T47D (cell line): ENCODE measurements around the gene TUFM.

Source experiments
- DNase-seq, 2 experiments: peaks; one replicate each; pipeline versions ENCODE4 v3.0.0 to v3.0.0-alpha.2; 2011 to 2012; ENCODE audit warnings: low read depth in 1 of 2, low spot score in 1 of 2
- JUND ChIP-seq: IDR thresholded peaks from 2 replicates; pipeline ENCODE4 v1.6.1; 2012; ENCODE audit warnings: low read depth
- in situ Hi-C: cut with HindIII; loops from 2 replicates; pipeline ENCODE4 v1.10.0; 2016; ENCODE audit warnings: low sequenced_read_pairs, low pct_unique_long_range_greater_than_20kb

The TUFM gene

DNA sequence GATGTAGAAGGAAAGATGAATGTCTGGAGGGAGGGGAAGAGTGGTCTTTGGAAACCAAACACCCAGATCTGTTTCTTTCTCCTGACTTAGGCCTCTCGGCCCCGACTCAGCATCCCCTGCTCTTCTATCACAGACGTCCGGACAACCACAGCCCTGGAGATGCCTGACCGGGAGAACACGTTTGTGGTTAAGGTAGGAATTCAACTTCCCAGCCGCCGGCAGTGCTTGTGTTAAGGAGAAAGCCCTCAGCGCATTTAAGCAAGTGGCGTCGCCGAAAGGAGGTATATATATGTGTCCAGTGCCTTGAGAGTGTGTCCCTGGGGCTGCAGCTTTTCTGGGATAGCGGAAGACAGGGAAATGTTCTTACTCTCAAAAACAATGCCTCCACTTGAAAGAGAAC lies 21.1 kb upstream of the TUFM start:
- in situ Hi-C loops, result no loop called here
- DNase-seq, result peak in 1 of 2 experiments; percentile 79
- TF ChIP-seq JUND, result no peak

DNA sequence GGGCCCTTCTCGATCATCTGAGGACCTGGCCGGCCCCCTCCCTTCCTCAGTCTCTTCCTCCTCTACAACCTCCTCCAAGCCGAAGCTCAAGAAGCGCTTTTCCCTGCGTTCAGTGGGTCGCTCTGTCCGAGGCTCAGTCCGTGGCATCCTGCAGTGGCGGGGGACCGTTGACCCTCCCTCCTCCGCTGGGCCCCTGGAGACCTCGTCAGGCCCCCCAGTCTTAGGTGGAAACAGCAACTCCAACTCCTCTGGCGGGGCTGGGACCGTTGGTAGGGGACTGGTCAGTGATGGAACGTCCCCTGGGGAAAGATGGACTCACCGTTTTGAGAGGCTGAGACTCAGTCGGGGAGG lies 20.3 kb upstream of the TUFM start:
- TF ChIP-seq JUND, result no peak
- DNase-seq, result no peak
- in situ Hi-C loops, result no loop called here

DNA sequence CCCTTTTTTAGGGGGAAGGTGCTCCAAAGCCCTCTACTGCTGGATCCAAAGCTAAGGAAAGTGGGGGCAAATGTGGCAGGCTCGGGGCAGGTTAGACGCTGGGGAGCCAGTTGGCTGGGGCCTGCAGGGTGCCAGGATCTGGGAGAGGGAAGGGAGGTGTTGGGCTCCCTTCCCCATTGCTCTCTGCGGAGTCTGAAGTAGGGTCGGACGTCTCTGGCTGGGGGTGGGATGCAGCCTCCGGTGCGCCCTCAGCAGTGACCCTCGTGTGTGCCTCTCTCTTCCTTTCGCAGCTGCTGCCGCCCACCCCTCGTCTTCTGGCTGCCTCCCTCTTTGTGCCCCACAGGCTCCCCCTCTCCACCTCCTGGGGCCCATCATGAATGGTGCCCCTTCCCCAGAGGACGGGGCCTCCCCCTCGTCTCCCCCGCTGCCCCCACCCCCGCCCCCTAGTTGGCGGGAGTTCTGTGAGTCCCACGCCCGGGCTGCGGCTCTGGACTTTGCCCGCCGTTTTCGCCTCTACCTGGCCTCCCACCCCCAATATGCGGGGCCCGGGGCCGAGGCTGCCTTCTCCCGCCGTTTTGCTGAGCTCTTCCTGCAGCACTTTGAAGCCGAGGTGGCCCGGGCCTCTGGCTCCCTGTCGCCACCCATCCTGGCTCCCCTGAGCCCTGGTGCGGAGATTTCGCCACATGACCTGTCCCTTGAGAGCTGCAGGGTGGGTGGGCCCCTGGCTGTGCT lies 19.7 kb upstream of the TUFM start:
- DNase-seq, result no peak
- TF ChIP-seq JUND, result no peak
- in situ Hi-C loops, result no loop called here

DNA sequence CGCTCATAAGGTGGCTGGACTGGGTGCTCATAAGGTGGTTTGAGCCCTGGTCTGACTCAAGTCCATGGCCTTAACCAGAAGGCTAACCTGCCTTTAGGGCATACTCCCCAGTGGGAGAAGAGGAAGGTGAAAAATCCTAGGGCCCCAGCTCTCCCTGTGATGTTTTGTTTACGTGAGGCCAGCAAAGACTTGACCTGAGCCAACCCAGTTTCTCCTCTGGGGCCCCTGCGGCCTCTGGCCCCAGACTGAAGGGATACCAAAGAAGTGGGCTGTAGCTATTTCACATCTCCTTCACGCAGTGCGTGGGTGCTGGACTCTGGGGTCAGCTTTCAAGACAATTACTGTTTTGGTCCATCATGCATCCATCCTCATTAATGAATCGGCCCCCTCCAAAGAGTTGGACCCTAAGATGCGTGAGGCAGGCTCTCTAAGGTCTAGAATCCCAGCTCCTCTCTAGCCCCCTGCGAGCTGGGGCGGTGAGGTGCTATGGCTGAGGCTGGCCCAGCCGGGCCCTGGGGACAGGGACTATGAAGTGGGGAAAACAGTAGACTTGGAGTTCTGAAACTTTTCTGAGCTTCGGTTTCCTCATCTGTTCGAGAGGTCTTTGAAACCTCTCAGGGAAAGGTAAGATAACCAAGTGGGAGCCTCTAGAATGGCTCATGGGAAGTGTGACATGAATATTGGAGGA lies 19.0 kb upstream of the TUFM start:
- no peak for DNase-seq
- in situ Hi-C loops, result no loop called here
- TF ChIP-seq JUND, result no peak

DNA sequence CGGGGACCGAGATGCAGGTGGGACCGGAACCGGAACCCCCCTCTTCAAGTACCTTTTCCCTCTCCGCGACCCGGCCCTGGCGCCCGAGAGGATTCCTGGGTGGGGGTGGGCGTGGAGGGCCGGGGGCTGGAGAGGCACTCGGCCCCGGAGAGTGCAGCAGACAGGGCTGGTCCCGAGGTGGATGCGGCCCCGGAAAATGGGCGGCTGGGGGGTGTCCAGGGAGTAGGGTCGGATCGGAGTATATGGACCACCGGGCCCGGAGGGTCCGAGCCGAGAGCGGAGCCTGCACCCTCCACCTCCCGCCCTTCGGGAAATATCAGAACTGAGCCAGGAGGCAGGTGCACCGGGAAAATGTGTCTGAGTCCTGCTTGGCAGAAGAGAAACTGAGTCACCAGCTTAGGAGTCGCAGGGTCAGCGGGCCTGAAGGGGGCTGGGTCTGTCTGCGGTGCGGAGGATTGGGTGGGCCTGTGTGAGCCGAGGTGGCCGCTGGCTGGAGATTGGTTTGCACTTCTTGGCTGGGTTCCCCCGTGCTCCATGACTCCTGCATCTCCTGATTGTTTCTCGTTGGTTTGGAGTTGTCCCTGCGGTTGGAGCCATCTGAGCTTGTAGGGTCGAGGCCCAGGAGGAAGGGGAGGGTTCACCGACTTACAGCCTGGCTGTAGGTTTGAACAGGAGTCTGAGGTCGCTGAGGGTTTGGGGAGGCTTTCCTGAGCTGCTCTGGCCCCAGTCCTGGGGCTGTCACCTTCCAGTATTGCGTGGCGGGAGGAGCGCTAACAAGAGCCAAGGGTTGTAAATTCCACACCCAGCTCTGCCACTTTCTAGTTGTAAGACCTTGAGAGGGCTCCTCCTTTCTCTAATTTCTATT lies 18.0 kb upstream of the TUFM start:
- TF ChIP-seq JUND, result no peak
- no peak for DNase-seq
- in situ Hi-C loops, result no loop called here

DNA sequence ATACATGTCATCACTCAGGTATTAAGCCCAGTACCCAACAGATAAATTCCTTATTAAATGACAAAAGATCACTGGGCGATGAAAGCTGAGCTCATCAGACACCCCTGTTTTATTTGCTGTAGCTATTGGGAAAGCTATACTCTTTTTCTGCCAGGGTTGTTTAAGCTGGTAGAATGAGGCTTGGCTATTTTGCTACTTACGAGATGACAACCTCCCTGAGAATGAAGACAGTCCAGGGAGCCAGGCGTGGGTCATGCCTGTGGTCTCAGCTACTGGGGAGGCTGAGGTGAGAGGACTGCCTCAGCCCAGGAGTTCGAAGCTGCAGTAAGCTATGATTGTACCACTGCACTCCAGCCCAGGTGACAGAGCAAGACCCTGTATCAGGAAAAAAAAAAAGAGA lies 13.2 kb upstream of the TUFM start:
- no peak for TF ChIP-seq JUND
- in situ Hi-C loops, result no loop called here
- DNase-seq, result no peak

DNA sequence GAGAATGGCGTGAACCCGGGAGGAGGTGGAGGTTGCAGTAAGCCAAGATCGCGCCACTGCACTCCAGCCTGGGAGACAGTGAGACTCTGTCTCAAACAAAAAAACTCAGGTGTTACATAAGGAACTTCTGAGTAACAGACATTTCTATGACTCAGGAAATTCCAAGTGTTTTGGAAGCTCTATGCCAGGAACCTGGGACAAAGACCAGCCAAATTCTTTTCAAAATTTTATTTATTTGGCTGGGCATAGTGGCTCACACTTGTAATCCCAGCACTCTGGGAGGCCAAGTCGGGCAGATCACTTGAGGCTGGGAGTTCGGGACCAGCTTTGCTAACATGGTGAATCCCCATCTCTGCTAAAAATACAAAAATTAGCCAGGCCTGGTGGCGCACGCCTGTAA lies 12.3 kb upstream of the TUFM start:
- no peak for TF ChIP-seq JUND
- in situ Hi-C loops, result no loop called here
- no peak for DNase-seq

DNA sequence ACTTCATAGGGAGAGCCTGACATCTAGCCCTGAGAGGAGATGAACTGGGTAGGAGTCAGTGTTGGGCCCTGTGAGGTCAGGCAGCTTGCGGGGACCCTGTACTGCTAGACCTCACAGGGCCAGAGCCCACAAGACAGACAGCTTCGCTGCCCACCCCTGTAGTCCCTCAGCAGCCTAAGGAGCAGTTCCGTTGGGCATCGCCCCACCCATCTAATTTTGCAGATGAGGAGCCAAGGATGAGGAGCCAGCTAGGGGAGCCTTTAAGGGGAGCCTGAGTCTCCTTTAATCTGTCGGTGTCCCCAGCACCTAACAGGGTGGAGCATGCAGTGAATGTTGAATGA lies 755 bp upstream of the TUFM start:
- in situ Hi-C loops, result no loop called here
- DNase-seq, result no peak
- no peak for TF ChIP-seq JUND

DNA sequence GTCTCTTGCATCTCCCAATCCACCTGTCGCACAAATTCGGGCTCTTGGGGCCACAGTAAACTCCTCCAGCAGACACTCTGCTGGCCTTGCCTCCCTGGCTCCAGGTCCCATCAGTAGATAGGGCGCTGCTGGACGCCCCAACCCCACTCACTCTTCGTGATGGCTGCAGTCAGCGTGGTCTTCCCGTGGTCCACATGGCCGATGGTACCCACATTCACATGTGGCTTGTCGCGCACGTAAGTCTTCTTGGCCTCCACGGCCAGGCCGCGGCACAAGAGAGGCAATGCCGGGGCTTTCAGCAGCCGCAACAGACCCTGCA lies 428 bp downstream of the TUFM start:
- in situ Hi-C loops, result no loop called here
- no peak for TF ChIP-seq JUND
- DNase-seq, result no peak

DNA sequence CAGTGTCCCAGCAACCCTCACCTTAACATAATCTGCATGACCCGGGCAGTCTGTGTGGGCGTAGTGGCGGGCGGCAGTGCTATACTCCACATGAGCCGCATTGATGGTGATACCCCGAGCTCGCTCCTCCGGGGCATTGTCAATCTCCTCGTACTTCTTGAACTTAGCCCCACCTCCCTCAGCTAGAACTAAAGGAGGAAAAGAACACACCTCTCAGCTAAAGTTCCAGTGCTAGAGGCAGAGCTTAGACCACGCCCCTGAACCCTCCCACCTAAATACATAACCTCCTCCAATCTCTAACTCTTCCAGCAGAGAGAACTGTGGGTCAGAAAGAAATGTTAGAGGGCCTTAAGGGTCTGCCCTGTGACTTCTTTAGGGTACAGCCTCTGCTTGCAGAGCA lies 855 bp downstream of the TUFM start:
- TF ChIP-seq JUND, result no peak
- in situ Hi-C loops, result no loop called here
- peak; percentile 77 to 87 for DNase-seq

DNA sequence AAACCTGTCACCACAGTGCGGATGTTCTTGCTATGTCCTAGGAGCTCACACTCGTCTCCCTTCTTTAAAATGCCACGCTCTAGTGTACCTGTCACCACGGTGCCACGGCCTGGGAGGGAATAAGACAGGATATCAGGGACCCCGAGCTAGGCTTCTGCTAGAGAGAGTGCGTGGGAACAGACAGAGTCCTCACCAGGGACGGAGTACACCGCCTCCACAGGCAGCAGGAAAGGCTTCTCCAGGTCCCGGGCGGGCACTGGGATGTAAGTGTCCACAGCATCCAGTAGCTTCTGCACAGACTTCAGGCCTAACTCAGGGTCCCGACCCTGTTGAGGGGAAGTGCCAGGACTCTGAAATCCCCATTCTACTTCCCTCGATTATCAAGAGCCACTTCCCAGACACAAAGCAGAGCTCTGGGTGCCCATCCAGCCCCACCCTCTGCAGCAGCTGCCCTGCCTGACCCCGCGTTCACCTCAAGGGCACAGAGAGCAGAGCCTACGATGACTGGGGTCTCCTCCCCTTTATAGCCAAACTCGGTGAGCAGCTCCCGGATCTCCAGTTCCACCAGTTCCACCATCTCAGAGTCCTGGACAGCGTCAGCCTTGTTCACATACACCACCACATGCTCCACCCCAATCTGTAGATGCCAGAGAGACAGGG lies 1.8 kb downstream of the TUFM start:
- TF ChIP-seq JUND, result no peak
- in situ Hi-C loops, result no loop called here
- no peak for DNase-seq

DNA sequence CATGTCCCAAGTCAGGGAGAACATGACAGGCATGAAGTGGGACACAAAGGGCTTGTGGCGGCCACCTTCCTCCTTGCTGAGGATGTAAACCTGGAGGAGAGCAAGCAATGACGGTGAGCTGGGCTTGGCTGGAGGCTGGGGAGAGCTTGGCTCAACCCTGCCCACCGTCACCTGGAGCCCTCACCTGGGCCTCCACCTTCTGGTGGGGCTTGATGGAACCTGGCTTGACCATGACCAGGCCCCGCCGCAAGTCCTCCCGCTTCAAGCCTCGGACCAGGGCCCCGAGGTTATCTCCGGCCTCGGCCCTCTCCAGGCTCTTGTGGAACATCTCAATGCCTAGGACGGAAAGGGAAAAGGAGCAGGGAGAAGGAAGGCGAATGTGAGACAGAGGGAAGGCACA lies 2.4 kb downstream of the TUFM start:
- no peak for TF ChIP-seq JUND
- in situ Hi-C loops, result no loop called here
- no peak for DNase-seq

DNA sequence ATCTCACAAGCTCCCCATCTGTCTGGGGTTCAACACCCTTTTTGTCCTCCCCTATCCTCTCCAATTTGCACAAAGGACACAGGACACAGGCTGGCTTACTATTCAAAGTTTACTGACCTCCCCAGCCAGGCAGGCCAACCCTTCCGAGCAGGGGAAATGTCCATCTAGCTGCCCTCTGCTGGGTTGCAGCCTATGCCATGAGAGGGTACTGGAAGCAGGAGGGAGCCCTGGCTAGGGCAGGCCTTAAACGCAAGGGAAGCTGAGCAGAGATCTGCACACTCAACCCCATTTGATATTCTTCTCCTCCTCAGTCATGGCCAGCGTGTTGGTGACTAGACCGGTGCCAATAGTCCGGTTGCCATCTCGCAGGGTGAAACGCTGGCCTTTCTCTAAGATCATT lies 3.5 kb downstream of the TUFM start:
- no peak for TF ChIP-seq JUND
- DNase-seq, result no peak
- in situ Hi-C loops, result no loop called here
